Ishikawa (cell line): ENCODE data around the gene ACTG2.

Experiments used
- CREB1 ChIP-seq: IDR thresholded peaks from 2 replicates; pipeline ENCODE4 v1.6.1; 2012; ENCODE audit warnings: low read depth
- EP300 ChIP-seq: IDR thresholded peaks from 2 replicates; pipeline ENCODE4 v1.6.1; 2012; ENCODE audit warnings: borderline replicate concordance
- FOXM1 ChIP-seq: IDR thresholded peaks from 2 replicates; pipeline ENCODE4 v1.6.1; 2012; ENCODE audit warnings: low read depth, borderline replicate concordance
- NFIC ChIP-seq: IDR thresholded peaks from 2 replicates; pipeline ENCODE4 v1.6.1; 2012
- RAD21 ChIP-seq: IDR thresholded peaks from 2 replicates; pipeline ENCODE4 v1.6.1; 2012; ENCODE audit warnings: low read depth
- TEAD4 ChIP-seq: IDR thresholded peaks from 2 replicates; pipeline ENCODE4 v1.6.1; 2012
- YY1 ChIP-seq: IDR thresholded peaks from 2 replicates; pipeline ENCODE4 v1.6.1; 2012; ENCODE audit warnings: low read depth

- no peak for TF ChIP-seq TEAD4
- no peak for TF ChIP-seq FOXM1
- no peak for TF ChIP-seq RAD21
- no peak for TF ChIP-seq CREB1
- no peak for TF ChIP-seq EP300
- TF ChIP-seq YY1 = no peak
- no peak for TF ChIP-seq NFIC
These were observed 32.9 kb upstream of the ACTG2 start for GRCh38 chr2:73859721-73860586.
